Endothelial cell of umbilical vein (primary cell): Measurements from ENCODE around the gene ZBP1. TPM values are rescaled to one million over a fixed set of nuclear protein-coding genes. Genes with fewer than 3 reads are reported as not detected.

Experiments used
- BruUV-seq: library from RNA; stranded (reverse); fragments of 400-500 nt; replicated peaks from 2 replicates; lab custom pipeline; 2021; lab: Mats Ljungman, UMichigan
- CTCF ChIA-PET: fragments of 300-600, 350-600 bp; sonication (Branson Sonifier 250); formaldehyde crosslinking; loops from one replicate; lab custom pipeline; 2021; ENCODE audit warnings: antibody characterized with exemption, inconsistent platforms; lab: Charles Lee
- POLR2A ChIA-PET: fragments of 300-600, 350-600 bp; sonication (Branson Sonifier 250); formaldehyde crosslinking; loops from one replicate; lab custom pipeline; 2021; ENCODE audit warnings: antibody characterized with exemption, inconsistent platforms; lab: Charles Lee
- DNase-seq: peaks from one replicate; pipeline ENCODE4 v3.0.0-alpha.2; 2011; ENCODE audit warnings: low read depth, low spot score
- FAIRE-seq: peaks from 2 replicates; lab custom pipeline; 2011; peaks lifted over from hg19 to GRCh38; lab: Jason Lieb, UNC
- H2AFZ ChIP-seq: 2 replicates; pipeline ENCODE4 v1.6.0; 2012; ENCODE audit warnings: low read depth, low read length, control low read depth, inconsistent platforms
- H3K27ac ChIP-seq: 2 replicates; pipeline ENCODE4 v1.5.1; 2011; ENCODE audit warnings: low read depth, mild to moderate bottlenecking, control low read depth, low read length, moderate library complexity; ENCODE audit not compliant: insufficient read depth
- H3K27me3 ChIP-seq, 2 experiments: 2 replicates each; pipeline versions ENCODE4 v1.6.0 to v1.6.1; 2011; ENCODE audit warnings: low read length in 2 of 2, mixed read lengths in 1 of 2; ENCODE audit not compliant: control insufficient read depth in 2 of 2, insufficient read depth in 2 of 2
- H3K36me3 ChIP-seq, 2 experiments: 2 replicates in 1 of 2; 3 replicates in 1 of 2; pipeline ENCODE4 v1.5.1; 2011; ENCODE audit warnings: low read length in 2 of 2, mild to moderate bottlenecking in 1 of 2, moderate library complexity in 1 of 2; ENCODE audit not compliant: control insufficient read depth in 2 of 2, insufficient read depth in 2 of 2; ENCODE audit errors: extremely low read depth in 1 of 2
- H3K4me1 ChIP-seq: 3 replicates; pipeline ENCODE4 v1.5.1; 2011; ENCODE audit warnings: mild to moderate bottlenecking, low read length; ENCODE audit not compliant: control insufficient read depth, insufficient read depth; ENCODE audit errors: extremely low read depth
- H3K4me2 ChIP-seq: 2 replicates; pipeline ENCODE4 v1.6.1; 2011; ENCODE audit warnings: low read length, control low read depth, mixed read lengths; ENCODE audit not compliant: insufficient read depth
- H3K4me3 ChIP-seq, 3 experiments: fragments of 200-600 bp in 1 of 3; sonication (generic), shearing (Covaris generic) in 1 of 3; replicated peaks in 1 of 3; 2 replicates each; pipeline ENCODE4 v1.5.1; 2011 to 2016; ENCODE audit warnings: control low read depth in 3 of 3, low read length in 3 of 3, mild to moderate bottlenecking in 2 of 3, inconsistent platforms in 1 of 3, low read depth in 1 of 3, moderate library complexity in 1 of 3; ENCODE audit not compliant: insufficient read depth in 1 of 3
- H3K79me2 ChIP-seq: 2 replicates; pipeline ENCODE4 v1.6.0; 2012; ENCODE audit warnings: low read length, inconsistent platforms; ENCODE audit not compliant: control insufficient read depth, insufficient read depth
- H3K9ac ChIP-seq: replicated peaks from 2 replicates; pipeline ENCODE3; 2011; ENCODE audit warnings: low read length, control low read depth; ENCODE audit not compliant: insufficient read depth; ENCODE audit errors: extremely low read depth
- H3K9me1 ChIP-seq: replicated peaks from 3 replicates; pipeline ENCODE4 v1.6.0; 2011; ENCODE audit warnings: mild to moderate bottlenecking, low read length; ENCODE audit not compliant: control insufficient read depth, insufficient read depth; ENCODE audit errors: extremely low read depth
- H3K9me3 ChIP-seq: replicated peaks from 2 replicates; pipeline ENCODE4 v1.5.1; 2012; ENCODE audit warnings: low read length, inconsistent platforms; ENCODE audit not compliant: control insufficient read depth, insufficient read depth
- H4K20me1 ChIP-seq: replicated peaks from 2 replicates; pipeline ENCODE3; 2011; ENCODE audit warnings: mild to moderate bottlenecking, low read length; ENCODE audit not compliant: control insufficient read depth, insufficient read depth; ENCODE audit errors: extremely low read depth
- CTCF ChIP-seq, 2 donors: IDR thresholded peaks; 1 replicate in 1 of 2; 2 replicates in 1 of 2; pipeline ENCODE4 v1.5.1; 2011; ENCODE audit warnings: low read length in 2 of 2, mild to moderate bottlenecking in 2 of 2, moderate library complexity in 2 of 2, control low read depth in 1 of 2, inconsistent platforms in 1 of 2, low read depth in 1 of 2; ENCODE audit not compliant: insufficient read depth in 1 of 2; ENCODE audit errors: extremely low read depth in 1 of 2
- EZH2 ChIP-seq: IDR thresholded peaks from 2 replicates; pipeline ENCODE4 v1.6.1; 2012; ENCODE audit warnings: borderline replicate concordance, low read depth, mild to moderate bottlenecking, moderate library complexity, low read length, inconsistent platforms; ENCODE audit not compliant: severe bottlenecking
- FOS ChIP-seq: IDR thresholded peaks from 2 replicates; pipeline ENCODE4 v1.6.1; 2011; ENCODE audit warnings: mild to moderate bottlenecking, low read length, moderate library complexity, borderline replicate concordance; ENCODE audit not compliant: insufficient read depth
- GATA2 ChIP-seq: IDR thresholded peaks from 2 replicates; pipeline ENCODE4 v1.7.0; 2011; ENCODE audit warnings: low read depth, mild to moderate bottlenecking, moderate library complexity, mixed read lengths, low read length; ENCODE audit not compliant: insufficient read length, insufficient read depth
- JUN ChIP-seq: IDR thresholded peaks from 2 replicates; pipeline ENCODE4 v1.6.1; 2011; ENCODE audit warnings: borderline replicate concordance, low read depth; ENCODE audit not compliant: insufficient read length, insufficient read depth
- MAX ChIP-seq: IDR thresholded peaks from 2 replicates; pipeline ENCODE4 v1.6.1; 2011; ENCODE audit not compliant: insufficient read depth, insufficient read length
- MYC ChIP-seq: IDR thresholded peaks from one replicate; pipeline ENCODE4 v1.6.1; 2011; ENCODE audit warnings: mild to moderate bottlenecking, low read depth, low read length
- POLR2A ChIP-seq: IDR thresholded peaks from 2 replicates; pipeline ENCODE4 v1.6.1; 2012; ENCODE audit warnings: low read depth, mild to moderate bottlenecking, control low read depth, low read length
- POLR2AphosphoS5 ChIP-seq: IDR thresholded peaks from 2 replicates; pipeline ENCODE4 v1.6.1; 2012; ENCODE audit warnings: low read depth, mild to moderate bottlenecking, control low read depth, low read length, moderate library complexity; ENCODE audit not compliant: insufficient read depth
- dilution Hi-C: fragments of 300-500 bp; cut with MboI; formaldehyde crosslinking; loops from one replicate; pipeline ENCODE4 v1.15.0; 2019; ENCODE audit warnings: low sequenced_read_pairs; ENCODE audit not compliant: extremely low pct_ligation_motif_present
- intact Hi-C: fragments of 100-400 bp; cut with micrococcal nuclease; formaldehyde crosslinking; loops from one replicate; pipeline ENCODE4 v1.10.0; 2022
- polyA plus RNA-seq, 4 experiments: library from polyadenylated mRNA; depleted of rRNA in 3 of 4; stranded (reverse) in 3 of 4; unstranded in 1 of 4; fragments of >200 nt; gene quantifications; 2 replicates each; pipeline versions ENCODE4 v1.2.1 to v1.2.3, GENCODE V29; 2011 to 2012; ENCODE audit warnings: missing spikeins in 1 of 4
- total RNA-seq: library from RNA; stranded (reverse); gene quantifications from 2 replicates; pipeline ENCODE4 v1.2.3, GENCODE V29; 2021

ZBP1 gene
- total and polyA plus RNA-seq, 2 donors (not counting 3 experiments of a cell fraction or from before 2014, with no cell fraction given) = not detected

GRCh38 chr20:57665589-57665971, 45.4 kb upstream of the ZBP1 start:
- no peak for TF ChIP-seq CTCF (IDR thresholded peaks at IDR 0.05; ENCODE audit: extremely low read depth in 1 of 2, insufficient read depth in 1 of 2, low read depth in 1 of 2, low read length in 2 of 2)
- no peak for TF ChIP-seq JUN
- TF ChIP-seq MAX = no peak
- no peak for TF ChIP-seq GATA2
- no peak for TF ChIP-seq POLR2A
- no peak for TF ChIP-seq MYC
- TF ChIP-seq EZH2 = no peak
- TF ChIP-seq FOS = no peak
- TF ChIP-seq POLR2AphosphoS5 = no peak
- no peak overlapping the region for H3K4me2 ChIP-seq
- DNase-seq = no peak
- H3K4me3 ChIP-seq = no peak overlapping the region
- intact Hi-C loops = no loop called here
- ChIA-PET CTCF (interaction anchor here (0.6 to 1.1 kb wide), 3 partner anchors 13 to 43 kb away, joined by 3 to 4 read pairs (median 3); no protein-coding TSS in a partner anchor), POLR2A (no interaction called here)
- H3K9me3 ChIP-seq = no peaks in the 10 kb centered on the region
- peaks cover 33% of the 10 kb centered on the region for H3K79me2 ChIP-seq
- FAIRE-seq = no peak
- H3K9me1 ChIP-seq = no peaks in the 10 kb centered on the region
- no peaks in the 10 kb centered on the region for H3K27me3 ChIP-seq
- no peaks in the 10 kb centered on the region for H3K4me1 ChIP-seq
- H3K9ac ChIP-seq = no peak overlapping the region
- H2AFZ ChIP-seq = no peak overlapping the region
- dilution Hi-C loops = no loop called here
- no peaks in the 10 kb centered on the region for H3K36me3 ChIP-seq
- H4K20me1 ChIP-seq = no peaks in the 10 kb centered on the region
- H3K27ac ChIP-seq = no peak overlapping the region
- BruUV-seq = no TSS peak
